GM13976 (cell line): Measurements from ENCODE around the gene FBRS.

Source experiments
- DNase-seq: peaks from one replicate; pipeline ENCODE4 v3.0.0; 2012; ENCODE audit warnings: low spot score
- CTCF ChIP-seq: IDR thresholded peaks from 2 replicates; pipeline ENCODE4 v1.5.1; 2012; ENCODE audit warnings: borderline replicate concordance, mild to moderate bottlenecking; ENCODE audit not compliant: insufficient read depth; ENCODE audit errors: extremely low read depth, missing control alignments, control extremely low read depth
- in situ Hi-C: fragments of 300-500 bp; cut with MboI; formaldehyde crosslinking; loops from one replicate; pipeline ENCODE4 v1.12.0; 2022; ENCODE audit warnings: low sequenced_read_pairs, mixed read lengths, inconsistent platforms; ENCODE audit not compliant: unreplicated experiment

The FBRS gene

GRCh38 chr16:30657866-30658730 is at the start of gene FBRS:
FBRS (plus strand) TSS chr16:30658431; CDS start chr16:30659519, 1,088 bp downstream.
- in situ Hi-C loops = no loop called here
- TF ChIP-seq CTCF = peak; percentile 98
- peak; percentile 96 for DNase-seq

GRCh38 chr16:30609002-30609925 is 49.0 kb upstream of the FBRS start:
- in situ Hi-C loops = loop anchor here (25.0 kb wide), 2 partner anchors 172 to 497 kb away; partner anchors contain the start of genes DCTPP1, GDPD3, MAPK3 and SEPHS2
- TF ChIP-seq CTCF = no peak
- DNase-seq = peak; percentile 69

GRCh38 chr16:30609926-30610839 is 48.0 kb upstream of the FBRS start, which contains the start of gene ZNF689:
ZNF689 (minus strand) TSS chr16:30610389; CDS start chr16:30610041, 348 bp downstream.
- TF ChIP-seq CTCF = no peak
- in situ Hi-C loops = loop anchor here (25.0 kb wide), 2 partner anchors 173 to 498 kb away; partner anchors contain the start of genes DCTPP1, GDPD3, MAPK3 and SEPHS2
- DNase-seq = peak; percentile 97

- in situ Hi-C loops = loop anchor here (25.0 kb wide), 2 partner anchors 178 to 503 kb away; partner anchors contain the start of genes DCTPP1, GDPD3, MAPK3 and SEPHS2
- peak; percentile 79 for TF ChIP-seq CTCF
- DNase-seq = peak; percentile 69
Observed at GRCh38 chr16:30615358-30616091, 42.7 kb upstream of the FBRS start.

GRCh38 chr16:30619202-30619601 is 39.0 kb upstream of the FBRS start:
- in situ Hi-C loops = loop anchor here (25.0 kb wide), 2 partner anchors 182 to 507 kb away; partner anchors contain the start of genes DCTPP1, GDPD3, MAPK3 and SEPHS2
- no peak for TF ChIP-seq CTCF
- DNase-seq = no peak
